ENCODE measurements around the gene ZNF236.

DNA sequence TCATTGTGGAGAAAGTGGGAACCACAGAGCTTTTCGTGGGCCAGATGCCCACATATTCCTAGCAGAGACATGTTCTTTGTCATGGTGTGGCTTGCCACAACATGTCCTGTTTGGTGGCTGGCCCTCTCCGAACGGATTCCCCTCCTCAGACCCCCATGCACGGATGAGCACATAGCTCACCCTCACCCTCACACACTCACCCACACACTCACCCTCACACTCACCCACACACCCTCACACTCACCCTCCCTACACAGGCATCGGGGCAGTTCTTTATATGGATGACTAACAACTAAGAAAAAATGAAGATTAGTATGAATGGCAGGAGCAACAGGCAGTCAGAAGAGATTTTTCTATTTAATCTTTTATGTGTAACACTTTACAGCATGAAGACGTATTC is 149.9 kb downstream of the ZNF236 start:
- TF ChIP-seq, protein P1, sequence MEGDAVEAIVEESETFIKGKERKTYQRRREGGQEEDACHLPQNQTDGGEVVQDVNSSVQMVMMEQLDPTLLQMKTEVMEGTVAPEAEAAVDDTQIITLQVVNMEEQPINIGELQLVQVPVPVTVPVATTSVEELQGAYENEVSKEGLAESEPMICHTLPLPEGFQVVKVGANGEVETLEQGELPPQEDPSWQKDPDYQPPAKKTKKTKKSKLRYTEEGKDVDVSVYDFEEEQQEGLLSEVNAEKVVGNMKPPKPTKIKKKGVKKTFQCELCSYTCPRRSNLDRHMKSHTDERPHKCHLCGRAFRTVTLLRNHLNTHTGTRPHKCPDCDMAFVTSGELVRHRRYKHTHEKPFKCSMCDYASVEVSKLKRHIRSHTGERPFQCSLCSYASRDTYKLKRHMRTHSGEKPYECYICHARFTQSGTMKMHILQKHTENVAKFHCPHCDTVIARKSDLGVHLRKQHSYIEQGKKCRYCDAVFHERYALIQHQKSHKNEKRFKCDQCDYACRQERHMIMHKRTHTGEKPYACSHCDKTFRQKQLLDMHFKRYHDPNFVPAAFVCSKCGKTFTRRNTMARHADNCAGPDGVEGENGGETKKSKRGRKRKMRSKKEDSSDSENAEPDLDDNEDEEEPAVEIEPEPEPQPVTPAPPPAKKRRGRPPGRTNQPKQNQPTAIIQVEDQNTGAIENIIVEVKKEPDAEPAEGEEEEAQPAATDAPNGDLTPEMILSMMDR (IDR thresholded peaks at IDR 0.05; ENCODE audit: control extremely low read depth in 1 of 3, insufficient read depth in 1 of 3, low read depth in 1 of 3, low read length in 3 of 3) = no peak
- TF ChIP-seq POLR2A (IDR thresholded peaks at IDR 0.05; ENCODE audit: control extremely low read depth in 1 of 2, low read depth in 2 of 2, low read length in 2 of 2) = no peak

All from H1 (cell line).